ENCODE data around the gene GSTA2.

GRCh38 chr6:52736145-52736544 lies 27.1 kb downstream of the GSTA2 start:
- no peak for TF ChIP-seq EZH2 (IDR thresholded peaks at IDR 0.05; ENCODE audit: insufficient read depth, poor library complexity, severe bottlenecking)
- no peak for TF ChIP-seq EZH2phosphoT487 (IDR thresholded peaks at IDR 0.05; ENCODE audit: insufficient read depth, low read depth)
